ENCODE data around the gene RPS27.
"Not testable (repeated sequence)": the region's sequence is repeated elsewhere in the genome, so short reads cannot be mapped to it uniquely, and the experiment has no call there.

RPS27 gene

GRCh38 chr1:154000420-154000819 is 9.9 kb downstream of the RPS27 start:
- TF ChIP-seq POU2F2 (IDR thresholded peaks at IDR 0.05; ENCODE audit: low read depth, low read length) (no peak), PAX5 (IDR thresholded peaks at IDR 0.05; ENCODE audit: insufficient read depth, low read length, severe bottlenecking) (no peak), TAF1 (IDR thresholded peaks at IDR 0.05; ENCODE audit: low read depth, low read length) (no peak), POLR2AphosphoS5 (IDR thresholded peaks at IDR 0.05; ENCODE audit: low read depth, low read length) (no peak), SPI1 (IDR thresholded peaks at IDR 0.05; ENCODE audit: low read depth, low read length) (no peak), POLR2A (IDR thresholded peaks at IDR 0.05; ENCODE audit: low read depth, low read length) (no peak)
- DNase-seq (ENCODE audit: insufficient read length, low spot score), result no peak
- no peak for FAIRE-seq

- DNase-seq (ENCODE audit: insufficient read length, low spot score), result no peak
- FAIRE-seq, result no peak
- TF ChIP-seq POLR2AphosphoS5 (IDR thresholded peaks at IDR 0.05; ENCODE audit: low read depth, low read length) (no peak), SPI1 (IDR thresholded peaks at IDR 0.05; ENCODE audit: low read depth, low read length) (no peak), TAF1 (IDR thresholded peaks at IDR 0.05; ENCODE audit: low read depth, low read length) (no peak), POLR2A (IDR thresholded peaks at IDR 0.05; ENCODE audit: low read depth, low read length) (no peak), POU2F2 (IDR thresholded peaks at IDR 0.05; ENCODE audit: low read depth, low read length) (no peak), PAX5 (IDR thresholded peaks at IDR 0.05; ENCODE audit: insufficient read depth, low read length, severe bottlenecking) (no peak)
Observed at GRCh38 chr1:154006136-154006535, 15.6 kb downstream of the RPS27 start.

GRCh38 chr1:154012129-154012528 is 21.6 kb downstream of the RPS27 start:
- TF ChIP-seq PAX5 (IDR thresholded peaks at IDR 0.05; ENCODE audit: insufficient read depth, low read length, severe bottlenecking) (no peak), SPI1 (IDR thresholded peaks at IDR 0.05; ENCODE audit: low read depth, low read length) (no peak), POU2F2 (IDR thresholded peaks at IDR 0.05; ENCODE audit: low read depth, low read length) (no peak), POLR2A (IDR thresholded peaks at IDR 0.05; ENCODE audit: low read depth, low read length) (no peak), POLR2AphosphoS5 (IDR thresholded peaks at IDR 0.05; ENCODE audit: low read depth, low read length) (no peak), TAF1 (IDR thresholded peaks at IDR 0.05; ENCODE audit: low read depth, low read length) (no peak)
- FAIRE-seq (no peak), DNase-seq (ENCODE audit: insufficient read length, low spot score) (no peak)

GRCh38 chr1:154012543-154012942 is 22.0 kb downstream of the RPS27 start:
- not testable (repeated sequence) for FAIRE-seq; DNase-seq (ENCODE audit: insufficient read length, low spot score)

- DNase-seq (ENCODE audit: insufficient read length, low spot score) (no peak), FAIRE-seq (no peak)
- TF ChIP-seq POLR2A (IDR thresholded peaks at IDR 0.05; ENCODE audit: low read depth, low read length) (no peak), POLR2AphosphoS5 (IDR thresholded peaks at IDR 0.05; ENCODE audit: low read depth, low read length) (no peak), PAX5 (IDR thresholded peaks at IDR 0.05; ENCODE audit: insufficient read depth, low read length, severe bottlenecking) (no peak), POU2F2 (IDR thresholded peaks at IDR 0.05; ENCODE audit: low read depth, low read length) (no peak), TAF1 (IDR thresholded peaks at IDR 0.05; ENCODE audit: low read depth, low read length) (no peak), SPI1 (IDR thresholded peaks at IDR 0.05; ENCODE audit: low read depth, low read length) (no peak)
Observed at GRCh38 chr1:154014154-154014907, 23.8 kb downstream of the RPS27 start.

GRCh38 chr1:154019269-154019668 is 28.7 kb downstream of the RPS27 start:
- no peak for DNase-seq (ENCODE audit: insufficient read length, low spot score)
- FAIRE-seq, result no peak
- TF ChIP-seq POU2F2 (IDR thresholded peaks at IDR 0.05; ENCODE audit: low read depth, low read length) (no peak), PAX5 (IDR thresholded peaks at IDR 0.05; ENCODE audit: insufficient read depth, low read length, severe bottlenecking) (no peak), POLR2A (IDR thresholded peaks at IDR 0.05; ENCODE audit: low read depth, low read length) (no peak), TAF1 (IDR thresholded peaks at IDR 0.05; ENCODE audit: low read depth, low read length) (no peak), POLR2AphosphoS5 (IDR thresholded peaks at IDR 0.05; ENCODE audit: low read depth, low read length) (no peak), SPI1 (IDR thresholded peaks at IDR 0.05; ENCODE audit: low read depth, low read length) (no peak)

GRCh38 chr1:154019940-154020339 is 29.4 kb downstream of the RPS27 start:
- FAIRE-seq (no peak), DNase-seq (ENCODE audit: insufficient read length, low spot score) (no peak)
- no peak for TF ChIP-seq POU2F2 (IDR thresholded peaks at IDR 0.05; ENCODE audit: low read depth, low read length)
- TF ChIP-seq SPI1 (IDR thresholded peaks at IDR 0.05; ENCODE audit: low read depth, low read length), result no peak
- no peak for TF ChIP-seq PAX5 (IDR thresholded peaks at IDR 0.05; ENCODE audit: insufficient read depth, low read length, severe bottlenecking)
- no peak for TF ChIP-seq POLR2AphosphoS5 (IDR thresholded peaks at IDR 0.05; ENCODE audit: low read depth, low read length)
- no peak for TF ChIP-seq POLR2A (IDR thresholded peaks at IDR 0.05; ENCODE audit: low read depth, low read length)
- no peak for TF ChIP-seq TAF1 (IDR thresholded peaks at IDR 0.05; ENCODE audit: low read depth, low read length)

- not testable (repeated sequence) for DNase-seq (ENCODE audit: insufficient read length, low spot score); FAIRE-seq
Observed at GRCh38 chr1:154033697-154034096, 43.1 kb downstream of the RPS27 start.
